ENCODE results near the gene ZNF771. TPM values are rescaled to one million over a fixed set of nuclear protein-coding genes. Genes with fewer than 3 reads are reported as not detected.

The ZNF771 gene
- total RNA-seq, 2 donors from 2014 or later, result 32.3 to 36.3 TPM

- no peak for TF ChIP-seq CTCF (IDR thresholded peaks at IDR 0.05)
- TF ChIP-seq POLR2A (IDR thresholded peaks at IDR 0.05), result no peak
- TF ChIP-seq POLR2AphosphoS5 (IDR thresholded peaks at IDR 0.05), result no peak
- H3K4me3 ChIP-seq, result no peak overlapping the region
- intact Hi-C loops (cut with DNase I), result no loop called here
- no peak overlapping the region for H3K27ac ChIP-seq
- WGBS, result 66% methylated on average over 5 of the region's 5 CpGs
- no peaks in the 10 kb centered on the region for H3K4me1 ChIP-seq (replicated peaks)
- H3K9me3 ChIP-seq, result no peaks in the 10 kb centered on the region
- DNase-seq (ENCODE audit: low spot score), result no peak
- no peaks in the 10 kb centered on the region for H3K36me3 ChIP-seq
- no peaks in the 10 kb centered on the region for H3K27me3 ChIP-seq (replicated peaks; ENCODE audit: insufficient read depth)
These were observed 13.6 kb downstream of the ZNF771 start for GRCh38 chr16:30421010-30421409.

- Histone ChIP-seq H3K4me3 (no peak overlapping the region), H3K27me3 (replicated peaks; ENCODE audit: insufficient read depth) (no peaks in the 10 kb centered on the region), H3K27ac (no peak overlapping the region), H3K36me3 (no peaks in the 10 kb centered on the region), H3K4me1 (replicated peaks) (peaks cover 4% of the 10 kb centered on the region), H3K9me3 (no peaks in the 10 kb centered on the region)
- intact Hi-C loops (cut with DNase I), result no loop called here
- no peak for DNase-seq (ENCODE audit: low spot score)
- WGBS, result 97% methylated on average over 4 of the region's 4 CpGs
- TF ChIP-seq POLR2A (IDR thresholded peaks at IDR 0.05), result no peak
- no peak for TF ChIP-seq POLR2AphosphoS5 (IDR thresholded peaks at IDR 0.05)
- TF ChIP-seq CTCF (IDR thresholded peaks at IDR 0.05), result no peak
These were observed 20.6 kb downstream of the ZNF771 start for GRCh38 chr16:30428055-30428454.

GRCh38 chr16:30429418-30429677, 21.9 kb downstream of the ZNF771 start:
- H3K9me3 ChIP-seq, result no peaks in the 10 kb centered on the region
- WGBS, result 3% methylated on average over 11 of the region's 11 CpGs
- H3K27ac ChIP-seq, result peak overlapping the region; percentile 55 to 66
- intact Hi-C loops (cut with DNase I), result no loop called here
- H3K36me3 ChIP-seq, result no peaks in the 10 kb centered on the region
- no peak for DNase-seq (ENCODE audit: low spot score)
- H3K27me3 ChIP-seq (replicated peaks; ENCODE audit: insufficient read depth), result no peaks in the 10 kb centered on the region
- no peak for TF ChIP-seq POLR2AphosphoS5 (IDR thresholded peaks at IDR 0.05)
- TF ChIP-seq CTCF (IDR thresholded peaks at IDR 0.05), result no peak
- no peak for TF ChIP-seq POLR2A (IDR thresholded peaks at IDR 0.05)
- H3K4me1 ChIP-seq (replicated peaks), result peaks cover 4% of the 10 kb centered on the region
- H3K4me3 ChIP-seq, result peak overlapping the region; percentile 58 to 61

- under 1% methylated on average over 49 of the region's 49 CpGs for WGBS
- Histone ChIP-seq H3K36me3 (no peaks in the 10 kb centered on the region), H3K27me3 (replicated peaks; ENCODE audit: insufficient read depth) (no peaks in the 10 kb centered on the region), H3K9me3 (no peaks in the 10 kb centered on the region), H3K27ac (peak within 1 kb of the TSS; percentile 55 to 66), H3K4me1 (replicated peaks) (peaks cover 4% of the 10 kb centered on the region), H3K4me3 (peak within 1 kb of the TSS; percentile 58 to 61)
- peak; percentile 97 for DNase-seq (ENCODE audit: low spot score)
- TF ChIP-seq POLR2AphosphoS5 (IDR thresholded peaks at IDR 0.05) (peak; percentile 98), CTCF (IDR thresholded peaks at IDR 0.05) (peak; percentile 61 to 96 (median 90)), POLR2A (IDR thresholded peaks at IDR 0.05) (peak; percentile 57)
- intact Hi-C loops (cut with DNase I), result loop anchor here (5.0 kb wide), 2 partner anchors 97 to 202 kb away; partner anchors contain the start of gene ZNF768
These were observed 22.4 kb downstream of the ZNF771 start, which contains the start of gene DCTPP1 for GRCh38 chr16:30429678-30430427. Gene DCTPP1 (minus strand): TSS chr16:30430030. CDS start chr16:30429980, 50 bp downstream.

All from prostate gland (tissue), 2 donors.